Large intestine (tissue), 3 donors: Measurements from ENCODE around the gene SORCS3. TPM values are rescaled to one million over a fixed set of nuclear protein-coding genes. Genes with fewer than 3 reads are reported as not detected.

Experiments used
- DNase-seq, 2 donors: peaks; one replicate each; pipeline versions ENCODE4 v3.0.0 to v3.0.0-alpha.2; 2013
- H3K27ac ChIP-seq: one replicate; pipeline ENCODE4 v1.5.1; 2013; ENCODE audit warnings: low read length
- H3K27me3 ChIP-seq: 2 replicates; pipeline ENCODE4 v1.6.1; 2013; ENCODE audit warnings: low read length; ENCODE audit not compliant: control insufficient read depth, insufficient read depth
- H3K36me3 ChIP-seq: 2 replicates; pipeline ENCODE4 v1.6.1; 2013; ENCODE audit warnings: low read length; ENCODE audit not compliant: control insufficient read depth, insufficient read depth
- H3K4me1 ChIP-seq: one replicate; pipeline ENCODE4 v1.6.1; 2013; ENCODE audit warnings: low read length; ENCODE audit not compliant: control insufficient read depth, insufficient read depth
- H3K4me3 ChIP-seq: one replicate; pipeline ENCODE4 v1.5.1; 2013; ENCODE audit warnings: low read length
- H3K9me3 ChIP-seq: one replicate; pipeline ENCODE4 v1.6.1; 2013; ENCODE audit warnings: mild to moderate bottlenecking, low read depth, low read length, moderate library complexity; ENCODE audit not compliant: control insufficient read depth
- WGBS: methylation state at CpG from one replicate; pipeline ENCODE4 v1.1.5; 2013; ENCODE audit warnings: low lambda C conversion rate; ENCODE audit not compliant: insufficient coverage; 5-methylcytosine and 5-hydroxymethylcytosine counted together
- polyA plus RNA-seq: library from polyadenylated mRNA; unstranded; fragments of 120-200 nt; gene quantifications from one replicate; pipeline ENCODE4 v1.2.1, GENCODE V29; 2013

Gene SORCS3
- polyA plus RNA-seq, 1 donor, result 1.7 TPM

DNA sequence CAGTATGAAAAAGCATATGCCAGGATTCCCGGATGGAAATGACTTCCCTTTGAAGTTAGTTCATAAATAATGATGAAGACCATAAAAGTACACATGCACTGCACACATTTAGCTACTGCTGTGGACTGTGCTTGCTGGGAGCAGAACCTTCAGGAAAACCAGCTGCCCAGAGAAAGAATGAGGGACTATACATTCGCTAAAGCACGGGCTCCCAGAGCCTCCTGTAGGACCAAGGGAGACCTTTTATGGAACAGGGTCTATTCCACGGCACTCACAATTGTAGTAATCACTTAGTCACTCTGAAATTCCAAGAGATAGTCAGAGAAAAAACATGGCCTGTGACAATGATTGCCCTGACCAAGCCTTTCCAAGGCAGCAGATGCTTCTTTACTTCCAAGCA is 24.1 kb downstream of the SORCS3 start:
- no CpG with 5 or more reads among the region's 4 CpGs for WGBS
- H3K27me3 ChIP-seq, result no peaks in the 10 kb centered on the region

GRCh38 chr10:104666106-104666505 is 25.0 kb downstream of the SORCS3 start:
- 100% methylated on average over 2 of the region's 5 CpGs for WGBS
- no peaks in the 10 kb centered on the region for H3K36me3 ChIP-seq
- no peak overlapping the region for H3K4me3 ChIP-seq
- H3K4me1 ChIP-seq, result no peaks in the 10 kb centered on the region
- no peak overlapping the region for H3K27ac ChIP-seq
- no peaks in the 10 kb centered on the region for H3K27me3 ChIP-seq
- H3K9me3 ChIP-seq, result no peaks in the 10 kb centered on the region
- no peak for DNase-seq

More for the DNA sequence above, 24.1 kb downstream of the SORCS3 start:
- Histone ChIP-seq H3K27ac (no peak overlapping the region), H3K4me3 (no peak overlapping the region), H3K4me1 (no peaks in the 10 kb centered on the region), H3K36me3 (no peaks in the 10 kb centered on the region), H3K9me3 (no peaks in the 10 kb centered on the region)
- no peak for DNase-seq

GRCh38 chr10:104676874-104677273 is 35.8 kb downstream of the SORCS3 start:
- Histone ChIP-seq H3K9me3 (no peaks in the 10 kb centered on the region), H3K4me1 (no peaks in the 10 kb centered on the region), H3K27ac (no peak overlapping the region), H3K27me3 (peaks cover 7% of the 10 kb centered on the region), H3K4me3 (no peak overlapping the region), H3K36me3 (no peaks in the 10 kb centered on the region)
- no CpG with 5 or more reads among the region's 1 CpG for WGBS
- DNase-seq, result no peak

GRCh38 chr10:104678658-104679057 is 37.6 kb downstream of the SORCS3 start:
- no peak for DNase-seq
- no peaks in the 10 kb centered on the region for H3K9me3 ChIP-seq
- no peak overlapping the region for H3K4me3 ChIP-seq
- H3K27me3 ChIP-seq, result peaks cover 7% of the 10 kb centered on the region
- H3K4me1 ChIP-seq, result no peaks in the 10 kb centered on the region
- no peak overlapping the region for H3K27ac ChIP-seq
- no peaks in the 10 kb centered on the region for H3K36me3 ChIP-seq

GRCh38 chr10:104680467-104681401 is 39.6 kb downstream of the SORCS3 start:
- peak overlapping the region; percentile 10 for H3K4me3 ChIP-seq

DNA sequence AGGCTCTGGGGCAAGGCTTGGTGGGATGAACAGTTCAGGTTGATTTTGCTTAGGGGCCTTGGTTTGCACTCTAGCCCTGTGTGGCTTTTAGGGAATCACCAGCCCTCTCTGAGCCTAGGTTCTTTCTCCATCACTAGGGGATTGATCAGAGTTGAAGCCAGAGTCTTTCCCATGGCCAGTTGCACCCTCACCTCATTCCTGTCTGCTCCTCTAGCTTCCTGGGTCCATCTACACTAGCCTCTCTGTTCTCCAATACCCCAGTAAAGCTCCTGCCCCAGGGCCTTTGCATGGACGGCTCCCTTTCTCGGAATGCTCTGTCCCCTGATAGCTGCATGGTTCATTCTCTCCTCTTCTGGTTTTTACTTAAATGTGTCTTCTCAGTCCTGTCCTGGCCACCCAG is 40.4 kb downstream of the SORCS3 start:
- H3K36me3 ChIP-seq, result no peaks in the 10 kb centered on the region
- H3K4me1 ChIP-seq, result no peaks in the 10 kb centered on the region
- H3K4me3 ChIP-seq, result no peak overlapping the region
- H3K27ac ChIP-seq, result no peak overlapping the region
- DNase-seq, result no peak
- peaks cover 7% of the 10 kb centered on the region for H3K27me3 ChIP-seq
- H3K9me3 ChIP-seq, result no peaks in the 10 kb centered on the region
- WGBS, result no CpG with 5 or more reads among the region's 2 CpGs

More at GRCh38 chr10:104680467-104681401, 39.6 kb downstream of the SORCS3 start:
- DNase-seq, result peak; percentile 26 to 35
- H3K4me1 ChIP-seq, result no peaks in the 10 kb centered on the region
- WGBS, result no CpG with 5 or more reads among the region's 35 CpGs
- H3K36me3 ChIP-seq, result no peaks in the 10 kb centered on the region
- no peaks in the 10 kb centered on the region for H3K9me3 ChIP-seq
- H3K27ac ChIP-seq, result no peak overlapping the region
- peaks cover 7% of the 10 kb centered on the region for H3K27me3 ChIP-seq

DNA sequence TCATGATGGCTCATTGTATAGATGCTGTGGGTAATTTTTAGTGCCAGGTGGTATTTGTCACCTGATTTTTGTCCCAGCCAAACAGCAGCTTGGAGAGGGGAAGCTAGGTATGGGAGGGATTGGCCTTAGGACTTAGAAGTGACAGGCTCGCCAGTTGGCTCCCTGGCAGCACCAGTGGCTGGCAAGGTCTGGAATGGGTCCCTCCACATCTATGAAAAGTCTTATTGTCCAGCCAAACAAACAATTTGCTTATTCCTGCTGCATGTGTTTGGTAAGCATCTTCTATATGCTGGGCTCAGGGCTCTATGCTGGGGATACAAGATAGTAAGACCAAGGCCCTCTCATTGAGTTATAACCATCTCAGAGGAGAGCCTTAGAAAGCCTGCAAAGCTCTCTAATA is 42.5 kb downstream of the SORCS3 start:
- DNase-seq, result no peak
- Histone ChIP-seq H3K27ac (no peak overlapping the region), H3K9me3 (no peaks in the 10 kb centered on the region), H3K4me3 (no peak overlapping the region), H3K27me3 (peaks cover 7% of the 10 kb centered on the region), H3K36me3 (no peaks in the 10 kb centered on the region), H3K4me1 (no peaks in the 10 kb centered on the region)
- no CpG with 5 or more reads among the region's 1 CpG for WGBS

DNA sequence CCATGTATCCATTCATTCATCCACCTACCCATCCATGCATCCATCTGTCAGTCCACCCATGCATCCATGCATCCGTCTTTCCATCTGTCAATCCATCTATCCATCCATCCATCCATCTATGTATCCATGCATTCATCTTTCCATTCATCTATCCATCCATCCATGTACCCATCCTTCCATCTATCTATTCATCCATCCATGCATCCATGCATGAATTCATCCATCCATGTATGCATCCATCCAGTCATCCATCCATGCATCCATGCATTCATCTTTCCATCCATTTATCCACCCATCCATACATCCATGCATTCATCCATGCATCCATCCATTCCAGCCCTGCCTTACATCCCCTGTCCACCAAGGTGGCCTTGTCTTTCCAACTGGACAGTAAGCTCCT is 45.7 kb downstream of the SORCS3 start:
- Histone ChIP-seq H3K27ac (no peak overlapping the region), H3K36me3 (no peaks in the 10 kb centered on the region), H3K27me3 (no peaks in the 10 kb centered on the region), H3K9me3 (no peaks in the 10 kb centered on the region), H3K4me1 (no peaks in the 10 kb centered on the region), H3K4me3 (no peak overlapping the region)
- WGBS, result 67% methylated on average over 1 of the region's 1 CpG
- no peak for DNase-seq

DNA sequence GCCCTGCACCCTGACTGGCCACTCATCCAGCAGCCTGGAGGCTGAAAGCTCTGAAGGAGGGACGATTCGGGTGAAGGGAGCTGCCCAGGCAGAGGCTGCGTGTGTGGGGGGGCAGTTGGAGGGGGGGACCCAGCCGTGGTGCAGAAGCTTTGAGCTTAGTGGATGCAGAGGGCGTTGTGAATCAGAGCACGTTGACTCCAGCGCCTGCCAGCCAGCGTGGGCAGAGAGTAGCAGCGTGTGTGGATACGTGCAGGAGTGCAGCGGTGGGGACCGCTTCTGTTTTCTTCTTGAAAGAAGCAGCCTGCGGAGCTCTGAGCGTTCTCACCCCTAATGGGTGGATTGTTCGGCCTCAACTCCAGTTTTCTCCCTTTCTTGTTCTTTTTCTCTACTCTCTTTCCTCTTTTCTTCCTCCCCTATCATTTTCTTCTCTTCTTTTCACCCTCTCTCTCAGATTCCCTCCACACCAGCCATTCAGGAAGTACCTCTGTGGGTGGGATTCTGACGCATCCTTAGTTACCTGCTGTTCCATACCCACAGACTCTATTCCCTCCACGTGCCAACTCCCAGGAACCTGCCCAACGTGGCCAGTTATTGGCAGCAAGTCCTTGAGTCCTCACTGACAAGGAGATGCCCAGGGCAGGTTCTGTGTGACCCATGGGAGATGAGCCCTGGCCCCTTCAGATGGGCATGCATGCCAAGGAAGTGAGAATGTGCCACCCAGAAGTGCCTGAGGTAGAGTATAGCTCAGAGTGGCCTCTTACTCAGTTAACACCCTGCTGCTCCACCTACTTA is 47.4 kb downstream of the SORCS3 start:
- H3K27ac ChIP-seq, result no peak overlapping the region
- no peak for DNase-seq
- H3K4me3 ChIP-seq, result no peak overlapping the region
- H3K4me1 ChIP-seq, result no peaks in the 10 kb centered on the region
- 80% methylated on average over 5 of the region's 18 CpGs for WGBS
- H3K27me3 ChIP-seq, result no peaks in the 10 kb centered on the region
- H3K9me3 ChIP-seq, result no peaks in the 10 kb centered on the region
- H3K36me3 ChIP-seq, result no peaks in the 10 kb centered on the region

DNA sequence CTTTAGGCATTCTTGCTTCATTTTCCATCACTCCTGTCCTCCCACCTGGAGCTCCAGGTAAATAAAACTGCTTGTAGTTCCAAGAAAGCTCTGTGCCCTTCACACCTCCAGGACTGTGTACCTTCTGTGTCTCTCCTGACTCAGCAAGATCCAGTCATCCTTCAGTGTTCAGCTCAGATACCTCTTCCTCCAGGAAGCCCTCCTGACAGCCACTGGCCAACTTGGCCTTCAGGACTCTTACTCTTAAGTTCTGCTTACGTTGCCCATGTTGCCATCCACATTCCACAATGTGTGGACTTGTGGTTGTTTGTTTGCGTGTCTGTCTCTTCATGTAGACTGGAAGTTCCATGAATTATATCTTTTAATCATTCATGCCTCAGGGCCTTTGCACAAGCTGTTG is 48.0 kb downstream of the SORCS3 start:
- no peaks in the 10 kb centered on the region for H3K36me3 ChIP-seq
- H3K4me3 ChIP-seq, result no peak overlapping the region
- 92% methylated on average over 2 of the region's 2 CpGs for WGBS
- no peaks in the 10 kb centered on the region for H3K27me3 ChIP-seq
- no peak for DNase-seq
- H3K4me1 ChIP-seq, result no peaks in the 10 kb centered on the region
- H3K9me3 ChIP-seq, result no peaks in the 10 kb centered on the region
- no peak overlapping the region for H3K27ac ChIP-seq
